Measurements from ENCODE around the gene TNFRSF1B. TPM values are rescaled to one million over a fixed set of nuclear protein-coding genes. Genes with fewer than 3 reads are reported as not detected.

The TNFRSF1B gene
- total and polyA plus RNA-seq, 9 of the 15 experiments (the other 6 are each of a cell fraction or from before 2014, with no cell fraction given) = 8.8 to 91.3 (median 36.0) TPM

- TF ChIP-seq, protein P1, sequence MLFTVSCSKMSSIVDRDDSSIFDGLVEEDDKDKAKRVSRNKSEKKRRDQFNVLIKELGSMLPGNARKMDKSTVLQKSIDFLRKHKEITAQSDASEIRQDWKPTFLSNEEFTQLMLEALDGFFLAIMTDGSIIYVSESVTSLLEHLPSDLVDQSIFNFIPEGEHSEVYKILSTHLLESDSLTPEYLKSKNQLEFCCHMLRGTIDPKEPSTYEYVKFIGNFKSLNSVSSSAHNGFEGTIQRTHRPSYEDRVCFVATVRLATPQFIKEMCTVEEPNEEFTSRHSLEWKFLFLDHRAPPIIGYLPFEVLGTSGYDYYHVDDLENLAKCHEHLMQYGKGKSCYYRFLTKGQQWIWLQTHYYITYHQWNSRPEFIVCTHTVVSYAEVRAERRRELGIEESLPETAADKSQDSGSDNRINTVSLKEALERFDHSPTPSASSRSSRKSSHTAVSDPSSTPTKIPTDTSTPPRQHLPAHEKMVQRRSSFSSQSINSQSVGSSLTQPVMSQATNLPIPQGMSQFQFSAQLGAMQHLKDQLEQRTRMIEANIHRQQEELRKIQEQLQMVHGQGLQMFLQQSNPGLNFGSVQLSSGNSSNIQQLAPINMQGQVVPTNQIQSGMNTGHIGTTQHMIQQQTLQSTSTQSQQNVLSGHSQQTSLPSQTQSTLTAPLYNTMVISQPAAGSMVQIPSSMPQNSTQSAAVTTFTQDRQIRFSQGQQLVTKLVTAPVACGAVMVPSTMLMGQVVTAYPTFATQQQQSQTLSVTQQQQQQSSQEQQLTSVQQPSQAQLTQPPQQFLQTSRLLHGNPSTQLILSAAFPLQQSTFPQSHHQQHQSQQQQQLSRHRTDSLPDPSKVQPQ (CRISPR knock-in tag; IDR thresholded peaks at IDR 0.05; ENCODE audit: borderline replicate concordance) = no peak
Observed at GRCh38 chr1:12185918-12186678, 19.3 kb downstream of the TNFRSF1B start (continued).

GRCh38 chr1:12186679-12186985, 19.8 kb downstream of the TNFRSF1B start:
- DNase-seq (ENCODE audit: extremely low read depth in 1 of 4, low spot score in 3 of 4) (no peak), FAIRE-seq (no peak), ATAC-seq (no peak)
- no peak overlapping the region for H3K4me3 ChIP-seq
- no peaks in the 10 kb centered on the region for H3K9me1 ChIP-seq (ENCODE audit: control insufficient read depth, insufficient read depth, low read length)
- ChIA-PET POLR2A (interaction anchor here (0.7 to 1.2 kb wide), 4 partner anchors 9 to 381 kb away, joined by 3 read pairs; no protein-coding TSS in a partner anchor), CTCF (ENCODE audit: low intra/inter-chr PET ratio) (no interaction called here)
- no peak overlapping the region for H3K27ac ChIP-seq (ENCODE audit: extremely low read depth, low read depth, low read length)
- no peaks in the 10 kb centered on the region for H3K9me3 ChIP-seq (replicated peaks; ENCODE audit: control insufficient read depth, insufficient read depth, low read depth, low read length)
- no peak overlapping the region for H2AFZ ChIP-seq (ENCODE audit: low read depth, low read length)
- 65% methylated on average over 4 of the region's 4 CpGs for WGBS (ENCODE audit: insufficient coverage, low coverage, missing lambda C conversion rate)
- H3K79me2 ChIP-seq (ENCODE audit: control insufficient read depth, insufficient read depth, low read length) = peaks cover 30% of the 10 kb centered on the region
- no peak overlapping the region for H3K4me2 ChIP-seq (ENCODE audit: insufficient read depth, low read length)
- H3K27me3 ChIP-seq (ENCODE audit: control insufficient read depth in 2 of 2, insufficient read depth in 2 of 2, low read length in 2 of 2) = no peaks in the 10 kb centered on the region
- H3K36me3 ChIP-seq (ENCODE audit: control insufficient read depth, insufficient read depth, low read length) = peaks cover 30% of the 10 kb centered on the region
- peaks cover 8 to 32% of the 10 kb centered on the region in 2 experiments; a peak in 3 of 5 replicates for H3K4me1 ChIP-seq (replicated peaks in 1 of 2; ENCODE audit: control insufficient read depth in 2 of 2, insufficient read depth in 2 of 2, low read length in 2 of 2)
- intact Hi-C loops (cut with micrococcal nuclease) (no loop called here), in situ Hi-C loops (cut with MboI) (no loop called here)
- H3K9ac ChIP-seq (ENCODE audit: insufficient read depth in 1 of 2, low read depth in 2 of 2, low read length in 2 of 2) = no peak overlapping the region; a peak in 1 of 4 replicates
- no TSS peak for BruUV-seq (replicated peaks)
- peaks cover 62% of the 10 kb centered on the region for H4K20me1 ChIP-seq (replicated peaks; ENCODE audit: control insufficient read depth, insufficient read depth, low read length)
- TF ChIP-seq ATF2 (CRISPR knock-in tag; IDR thresholded peaks at IDR 0.05) = no peak
- peak; percentile 64; the same call in 1 of the 2 replicates for TF ChIP-seq ZKSCAN8 (CRISPR knock-in tag; IDR thresholded peaks at IDR 0.05)
- TF ChIP-seq ZNF57 (CRISPR knock-in tag; IDR thresholded peaks at IDR 0.05) = no peak
- TF ChIP-seq NR3C1 (CRISPR knock-in tag; IDR thresholded peaks at IDR 0.05) = 0 out of 2 replicates have a peak, but pooled peaks have one; percentile 32
- no peak for TF ChIP-seq ZNF165 (CRISPR knock-in tag; IDR thresholded peaks at IDR 0.05; ENCODE audit: borderline replicate concordance)
- TF ChIP-seq HNRNPH1 (optimal IDR thresholded peaks at IDR 0.05; ENCODE audit: low read depth, low read length) = no peak
- TF ChIP-seq HNRNPL (IDR thresholded peaks at IDR 0.05; ENCODE audit: low read depth, low read length) = no peak
- no peak for TF ChIP-seq PYGO2 (tag; IDR thresholded peaks at IDR 0.05)
- 0 out of 2 replicates have a peak, but pooled peaks have one; percentile 7 for TF ChIP-seq ADNP (tag; IDR thresholded peaks at IDR 0.05)
- TF ChIP-seq MYC (IDR thresholded peaks at IDR 0.05; ENCODE audit: low read depth, low read length) = no peak
- no peak for TF ChIP-seq MYC (CRISPR knock-in tag; IDR thresholded peaks at IDR 0.05; ENCODE audit: borderline replicate concordance, low read depth)
- TF ChIP-seq GTF2F1 (IDR thresholded peaks at IDR 0.05; ENCODE audit: low read depth, low read length) = no peak
